ENCODE data around the gene TMEM250.
"Not testable (repeated sequence)": the region's sequence is repeated elsewhere in the genome, so short reads cannot be mapped to it uniquely, and the experiment has no call there.

The TMEM250 gene, protein sequence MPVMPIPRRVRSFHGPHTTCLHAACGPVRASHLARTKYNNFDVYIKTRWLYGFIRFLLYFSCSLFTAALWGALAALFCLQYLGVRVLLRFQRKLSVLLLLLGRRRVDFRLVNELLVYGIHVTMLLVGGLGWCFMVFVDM

DNA sequence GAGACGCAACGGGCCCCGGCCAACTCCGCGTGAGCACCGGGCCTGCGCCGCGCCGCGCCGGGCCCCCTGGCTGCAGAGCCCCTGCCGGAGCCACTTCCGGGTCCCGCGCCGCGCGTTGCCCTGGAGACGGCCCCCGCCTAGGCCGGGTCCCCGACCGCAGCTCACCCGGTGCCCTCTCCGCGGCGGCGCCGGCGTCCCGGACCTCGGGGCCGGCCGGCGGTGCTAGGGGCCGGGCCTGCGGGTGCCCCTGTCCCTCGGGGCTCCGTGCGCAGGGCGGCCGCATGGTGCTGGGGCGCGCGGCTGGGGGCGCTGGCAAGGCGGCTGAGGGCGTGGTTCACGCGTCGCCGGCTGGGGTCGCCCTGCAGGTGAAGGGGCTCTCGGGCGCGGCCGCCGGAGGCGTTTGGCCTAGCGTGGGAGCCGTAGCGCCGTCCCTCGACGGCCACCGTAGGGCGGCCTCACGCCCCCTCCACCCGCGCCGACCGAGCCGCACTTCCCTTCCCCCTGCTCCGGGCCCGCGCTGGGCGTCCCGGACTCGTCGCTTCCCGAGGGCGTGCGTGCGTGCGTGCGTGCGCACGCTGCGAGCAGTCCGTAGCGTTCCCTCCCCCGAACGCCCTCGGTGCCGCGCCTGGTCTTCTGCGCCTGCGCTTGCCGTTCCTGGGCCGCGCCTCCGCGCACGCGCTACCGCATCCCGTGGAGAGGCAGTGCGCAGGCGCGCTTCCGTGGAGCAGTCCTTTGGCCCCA is at the start of gene TMEM250:
Gene TMEM250, minus strand, starts transcription at position 556 of the 741 bp plus-strand sequence. CDS start 1,975 bp downstream, outside the sequence.
- peak; percentile 93 for DNase-seq (ENCODE audit: low read depth)

DNA sequence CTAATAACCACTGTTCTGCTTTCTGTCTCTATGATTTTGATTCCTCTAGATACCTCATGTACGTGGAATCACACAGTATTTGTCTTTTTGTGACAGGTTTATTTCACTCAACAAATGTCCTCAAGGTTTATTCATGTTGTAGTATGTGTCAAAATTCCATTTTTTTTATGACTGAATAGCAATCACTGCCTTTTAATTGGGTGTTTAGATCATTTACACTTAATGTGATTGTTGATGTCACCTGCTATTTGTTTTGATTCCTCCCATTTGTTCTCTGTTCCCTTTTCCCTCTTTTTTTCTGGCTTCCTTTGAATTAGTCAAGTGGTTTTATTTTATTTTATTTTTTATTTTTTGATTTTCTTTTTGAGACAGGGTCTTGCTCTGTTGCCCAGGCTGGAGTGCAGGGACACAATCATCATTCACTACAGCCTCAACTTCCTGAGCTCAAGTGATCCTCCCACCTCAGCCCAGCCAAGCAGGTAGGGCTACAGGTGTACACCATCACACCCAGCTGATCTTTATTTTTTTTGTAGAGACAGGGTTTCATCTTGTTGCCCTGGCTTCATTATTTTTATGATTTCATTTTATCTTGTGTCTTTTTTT is 44.7 kb upstream of the TMEM250 start:
- no peak for DNase-seq (ENCODE audit: low read depth)

DNA sequence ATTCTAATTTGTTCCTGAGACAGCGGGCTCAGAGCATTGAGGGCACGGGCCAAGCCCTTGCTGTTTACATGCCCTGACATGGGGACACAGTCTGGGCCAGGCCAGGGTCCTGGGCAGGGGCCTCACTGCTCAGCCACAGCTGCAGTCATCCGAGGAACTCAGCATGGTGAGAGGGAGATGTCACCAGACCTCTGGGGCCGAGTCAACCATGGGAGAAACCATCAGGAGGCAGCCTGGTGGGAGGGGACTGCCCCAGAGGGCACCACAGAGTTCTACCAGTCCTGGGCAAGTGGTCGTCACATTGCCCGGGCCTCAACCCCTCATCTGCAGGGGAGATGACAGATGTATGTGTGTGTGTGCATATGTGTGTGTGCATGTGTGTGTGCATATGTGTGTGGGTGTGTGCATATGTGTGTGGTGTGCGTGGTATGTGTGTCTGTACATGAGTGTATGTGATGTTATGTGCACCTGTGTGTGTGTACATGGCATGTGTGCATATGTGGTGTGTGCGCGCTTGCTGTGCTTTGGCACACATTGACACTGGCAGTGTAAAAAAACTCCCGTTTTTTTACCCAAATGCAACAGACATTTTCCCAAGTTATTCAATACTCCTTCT is 42.4 kb upstream of the TMEM250 start:
- DNase-seq (ENCODE audit: low read depth), result no peak

DNA sequence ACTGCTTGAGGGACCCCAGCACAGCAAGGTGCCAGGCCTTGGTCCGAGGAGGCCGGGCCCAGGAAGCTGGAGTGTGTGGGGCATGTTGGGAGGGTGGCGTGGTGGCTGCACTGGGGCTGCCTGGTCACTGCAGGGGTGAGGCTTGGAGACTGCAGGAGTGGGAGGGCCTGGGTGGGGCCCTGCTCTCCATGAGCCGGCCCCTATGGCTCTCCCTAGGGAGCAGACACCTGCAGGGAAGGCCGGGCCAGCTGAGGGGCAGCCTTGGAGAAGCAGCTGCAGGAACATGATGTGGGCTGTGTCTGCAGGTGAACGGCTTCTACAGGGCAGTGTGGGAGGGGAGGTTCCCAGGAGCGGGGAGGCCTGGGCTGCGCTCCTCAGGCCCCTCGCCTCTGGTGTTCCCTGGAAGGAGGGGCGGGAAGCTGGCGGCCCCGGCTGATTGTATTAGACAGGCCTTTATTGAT is 41.7 kb upstream of the TMEM250 start:
- DNase-seq (ENCODE audit: low read depth), result no peak

DNA sequence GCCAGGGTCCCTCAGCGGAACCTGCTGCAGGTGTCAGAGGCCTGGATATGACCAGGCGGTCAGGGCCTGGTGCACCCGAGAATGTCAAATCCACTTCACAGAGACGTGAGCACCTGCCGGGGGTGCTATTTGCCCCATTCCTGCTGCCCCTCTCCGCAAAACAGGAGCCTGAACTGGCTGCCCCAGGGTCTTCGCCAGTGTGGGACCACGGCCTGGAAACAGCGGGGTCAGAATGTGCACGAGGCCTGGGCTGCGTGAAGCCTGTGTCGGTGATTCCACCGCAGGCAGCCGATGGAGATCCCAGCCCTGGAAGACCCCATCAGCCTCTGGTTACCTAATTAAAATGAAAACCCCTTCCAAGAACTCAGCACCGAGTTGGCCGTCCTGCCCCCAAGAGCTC is 41.2 kb upstream of the TMEM250 start:
- no peak for DNase-seq (ENCODE audit: low read depth)

DNA sequence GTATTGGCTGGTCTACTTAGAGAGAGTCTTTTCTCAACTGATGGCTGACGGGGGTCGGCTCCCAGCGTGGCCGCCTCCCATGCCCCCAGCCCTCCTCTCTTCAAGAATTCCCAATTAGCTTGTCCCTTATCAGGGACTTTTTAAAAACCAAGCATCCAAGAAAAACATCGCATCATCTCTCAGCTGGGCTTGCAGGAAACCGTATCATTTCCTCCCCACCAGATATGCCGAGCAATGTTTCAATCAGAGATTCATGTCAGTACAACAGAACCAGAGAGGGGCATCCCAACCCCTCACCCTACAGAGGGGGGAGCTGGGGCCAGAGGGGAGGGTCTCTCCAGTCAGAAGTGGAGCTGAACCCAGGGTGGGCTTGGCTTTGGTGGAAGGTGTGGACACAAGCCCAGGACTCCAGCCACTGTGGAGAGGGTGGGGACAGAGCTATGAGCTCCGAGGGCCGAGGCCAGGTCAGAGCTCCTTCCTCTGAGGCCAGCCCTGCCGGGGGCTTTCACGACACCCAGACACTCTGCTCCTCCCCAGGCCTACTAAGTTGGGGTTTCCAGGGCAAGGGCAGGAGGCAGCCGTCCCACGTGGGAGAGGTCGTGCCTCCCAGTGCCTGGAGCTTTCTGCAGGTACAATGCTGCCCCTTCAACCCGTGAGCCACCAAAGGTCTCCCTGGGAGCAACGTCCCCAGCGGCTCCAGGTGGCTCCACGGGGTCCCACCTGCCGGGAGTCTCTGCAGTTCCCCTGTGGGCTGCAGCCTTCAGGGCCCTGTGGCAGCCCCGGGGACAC is 39.0 kb upstream of the TMEM250 start:
- DNase-seq (ENCODE audit: low read depth), result no peak

DNA sequence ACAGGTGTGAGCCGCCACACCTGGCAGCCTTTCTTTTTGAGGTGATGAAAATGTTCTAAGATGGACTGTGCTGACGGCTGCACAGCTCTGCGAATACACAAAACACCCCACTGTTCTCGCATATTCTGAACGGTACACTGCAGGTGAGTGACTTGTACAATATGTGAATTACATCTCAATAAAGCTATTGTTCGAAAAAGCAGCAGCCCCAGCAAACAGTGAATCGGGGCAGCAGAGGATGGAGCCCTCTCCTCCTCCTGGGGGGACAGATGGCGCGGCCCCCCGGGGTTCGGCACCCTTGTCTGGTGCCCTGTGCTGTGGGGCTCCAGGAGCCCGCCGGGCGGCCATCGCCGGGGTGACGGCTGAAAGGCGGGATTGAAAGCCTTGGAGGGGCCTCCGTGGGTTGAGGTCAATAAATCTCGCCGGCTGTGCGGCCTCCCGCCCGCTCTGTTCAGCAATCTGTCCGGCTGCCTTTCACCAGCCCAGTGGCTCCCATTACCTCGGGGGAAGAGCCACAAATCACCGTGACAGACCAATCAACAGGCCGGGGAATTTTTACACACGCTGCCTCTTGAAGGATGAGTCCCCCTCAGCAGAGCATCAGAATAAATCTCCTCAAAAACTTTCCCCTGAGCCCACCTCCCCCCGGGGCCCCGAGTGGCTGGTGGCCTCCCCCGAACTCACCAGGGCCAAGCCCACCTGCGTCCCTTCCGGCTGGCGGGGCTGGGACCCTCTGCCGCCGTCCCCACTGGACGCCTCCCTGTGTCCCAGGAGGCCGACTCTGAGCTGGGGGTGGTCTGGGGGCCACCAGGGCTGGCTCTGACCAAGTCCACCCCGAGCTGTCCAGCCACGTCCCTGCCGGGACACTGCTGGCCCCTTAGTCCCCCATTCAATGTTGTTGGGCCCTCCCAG is 37.8 kb upstream of the TMEM250 start:
- no peak for DNase-seq (ENCODE audit: low read depth)

DNA sequence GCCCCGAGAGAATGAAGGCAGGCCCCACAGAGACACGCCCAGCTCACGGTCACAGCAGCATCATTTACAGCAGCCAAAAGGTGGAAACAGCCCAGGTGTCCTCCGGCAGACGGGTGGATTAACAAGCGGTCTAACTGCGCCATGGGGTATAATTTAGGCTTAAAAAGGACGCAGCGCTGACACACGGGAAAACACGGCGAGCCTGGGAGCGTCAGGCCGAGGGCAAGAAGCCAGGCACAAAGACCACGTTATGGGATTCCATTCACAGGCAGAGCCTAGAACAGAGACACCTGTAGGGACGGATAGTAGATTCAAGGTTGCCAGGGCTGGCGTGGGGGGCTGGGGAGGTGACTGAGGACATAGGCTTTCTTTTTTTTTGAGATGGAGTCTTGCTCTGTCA is 36.9 kb upstream of the TMEM250 start:
- DNase-seq (ENCODE audit: low read depth), result no peak

DNA sequence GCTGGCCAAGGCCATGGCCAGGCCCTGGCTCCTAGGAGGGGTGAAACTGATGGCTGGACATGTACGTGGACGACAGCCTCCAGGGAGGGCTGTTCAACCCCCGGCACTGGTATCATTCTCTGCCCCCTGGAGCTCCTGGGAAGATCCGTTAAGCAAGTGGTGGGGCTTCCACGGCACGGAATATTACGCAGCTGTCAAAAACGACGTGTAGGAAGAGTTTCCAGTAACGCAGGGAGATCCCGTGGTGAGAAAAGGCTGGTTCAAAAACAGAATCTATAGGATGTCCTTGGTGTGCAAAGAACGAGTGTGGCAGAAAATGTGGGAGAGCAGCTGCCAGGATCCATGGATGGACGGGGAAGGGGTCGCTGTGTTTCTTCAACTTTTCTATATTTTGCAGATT is 36.3 kb upstream of the TMEM250 start:
- DNase-seq (ENCODE audit: low read depth), result no peak

DNA sequence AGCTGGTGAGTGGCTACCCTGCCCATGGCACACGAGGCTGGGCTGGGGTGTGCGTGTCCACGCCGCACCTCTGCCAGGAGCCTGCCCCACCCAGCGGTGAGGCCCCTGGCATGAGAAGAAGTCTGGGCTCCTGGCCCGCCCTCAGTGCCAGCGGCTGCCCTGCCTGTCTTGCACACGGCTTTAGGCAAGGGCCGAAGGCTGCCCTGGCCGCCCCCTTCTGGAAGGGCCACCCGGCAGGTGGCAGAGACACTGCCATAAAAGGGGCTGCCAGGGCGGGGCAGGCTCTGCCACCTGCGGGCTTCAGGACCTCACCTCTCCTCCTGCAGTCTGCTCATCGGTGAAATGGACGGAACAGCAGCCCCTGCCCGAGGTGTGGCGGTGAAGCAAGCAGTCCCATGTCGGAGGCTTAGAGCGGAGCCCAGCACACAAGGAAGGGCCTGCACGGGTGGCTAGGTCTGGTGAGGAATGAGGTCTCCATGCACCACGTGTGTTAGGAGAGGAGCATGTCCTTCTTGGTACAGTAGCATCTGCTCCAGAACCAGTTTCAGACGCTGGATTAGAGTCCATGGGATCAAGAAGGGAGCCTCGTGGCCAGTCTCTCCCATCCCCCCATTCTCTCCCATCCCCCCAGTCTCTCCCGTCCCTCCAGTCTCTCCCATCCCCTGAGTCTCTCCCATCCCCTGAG is 34.8 kb upstream of the TMEM250 start:
- DNase-seq (ENCODE audit: low read depth), result no peak

DNA sequence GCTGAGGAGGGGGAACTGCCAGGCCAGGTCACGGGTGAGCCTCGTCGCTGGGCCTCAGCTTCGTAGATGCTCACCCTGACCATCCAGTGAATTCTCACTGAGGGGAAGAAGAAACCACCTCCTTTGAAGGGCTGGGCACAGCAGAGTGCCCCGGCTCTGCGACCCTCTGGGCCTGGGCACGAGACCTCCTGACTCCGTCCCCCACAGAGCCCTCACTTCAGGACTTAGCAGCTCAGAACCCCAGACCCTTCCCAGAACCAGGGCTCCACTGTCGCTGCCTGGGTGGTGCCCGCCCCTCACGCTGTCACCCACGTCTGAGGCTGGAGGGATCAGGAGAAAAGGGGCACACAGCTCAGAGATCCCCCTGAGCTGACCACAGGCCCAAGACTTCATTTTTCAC is 34.3 kb upstream of the TMEM250 start:
- DNase-seq (ENCODE audit: low read depth), result no peak

DNA sequence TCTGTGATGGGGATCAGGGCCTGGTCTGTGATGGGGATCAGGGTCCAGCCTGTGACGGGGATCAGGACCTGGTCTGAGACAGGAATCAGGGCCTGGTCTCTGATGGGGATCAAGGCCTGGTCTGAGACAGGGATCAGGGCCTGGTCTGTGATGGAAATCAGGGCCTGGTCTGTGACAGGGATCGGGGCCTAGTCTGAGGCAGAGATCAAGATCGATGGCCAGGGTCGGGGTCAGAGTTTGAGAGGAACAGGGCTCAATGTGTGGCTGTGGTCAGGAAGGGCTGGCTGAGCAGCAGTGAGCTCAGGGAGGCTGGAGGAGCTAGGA is 33.8 kb upstream of the TMEM250 start:
- no peak for DNase-seq (ENCODE audit: low read depth)

DNA sequence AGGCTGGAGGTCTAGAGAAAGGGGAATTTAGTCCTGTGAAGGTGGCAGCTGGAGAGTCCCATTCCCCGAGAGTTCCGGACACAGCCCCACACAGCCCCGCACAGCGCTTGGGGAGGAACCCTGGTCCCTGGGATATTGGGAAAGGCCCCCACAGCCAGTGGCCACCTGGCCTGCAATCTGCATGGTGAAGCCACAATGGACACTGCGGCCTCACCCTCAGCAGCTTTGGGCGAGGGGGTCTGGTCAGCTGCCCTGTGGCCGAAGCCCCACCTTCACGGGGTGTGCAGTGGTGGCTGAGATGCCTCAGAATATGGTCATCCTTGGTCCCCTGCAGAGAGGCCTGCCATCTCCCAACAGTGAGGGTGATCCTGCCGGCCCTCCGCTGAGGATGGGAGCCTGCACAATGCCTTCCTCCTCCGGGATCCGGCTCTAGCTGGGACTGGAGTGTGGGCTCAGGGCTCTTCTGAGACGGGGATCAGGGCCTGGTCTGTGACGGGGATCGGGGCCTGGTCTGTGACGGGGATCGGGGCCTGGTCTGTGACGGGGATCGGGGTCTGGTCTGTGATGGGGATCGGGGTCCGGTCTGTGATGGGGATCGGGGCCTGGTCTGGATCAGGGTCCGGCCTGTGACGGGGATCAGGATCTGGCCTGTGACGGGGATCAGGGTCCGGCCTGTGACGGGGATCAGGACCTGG is 33.3 kb upstream of the TMEM250 start:
- no peak for DNase-seq (ENCODE audit: low read depth)

DNA sequence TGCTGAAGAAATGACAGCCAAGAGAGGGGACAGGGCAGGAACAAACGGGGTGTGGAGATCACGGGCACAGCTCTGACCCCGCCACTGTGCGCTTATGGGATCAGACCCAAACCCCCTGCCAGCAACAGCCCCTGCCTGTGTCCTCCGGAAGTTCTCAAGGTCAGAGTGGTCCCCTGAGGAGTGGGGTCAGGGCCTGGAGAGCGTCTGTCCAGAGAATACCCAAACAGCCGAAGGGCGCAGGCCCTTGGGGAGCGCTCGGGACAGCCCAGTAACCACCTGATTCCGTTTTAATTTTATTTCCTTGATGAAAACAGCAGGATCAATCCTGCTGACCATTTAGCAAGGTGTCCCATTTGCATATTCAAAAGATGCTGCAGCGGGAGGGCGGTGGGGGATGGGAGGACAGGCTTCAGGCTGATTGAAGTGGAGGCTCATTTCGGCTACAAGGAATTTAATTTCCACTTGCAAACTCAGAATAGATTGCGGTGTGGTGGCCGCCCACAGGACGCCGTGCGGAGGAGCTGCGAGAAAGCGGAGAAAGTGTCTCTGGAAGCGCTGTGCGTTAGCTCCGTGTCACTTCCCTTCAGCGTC is 32.6 kb upstream of the TMEM250 start:
- no peak for DNase-seq (ENCODE audit: low read depth)

DNA sequence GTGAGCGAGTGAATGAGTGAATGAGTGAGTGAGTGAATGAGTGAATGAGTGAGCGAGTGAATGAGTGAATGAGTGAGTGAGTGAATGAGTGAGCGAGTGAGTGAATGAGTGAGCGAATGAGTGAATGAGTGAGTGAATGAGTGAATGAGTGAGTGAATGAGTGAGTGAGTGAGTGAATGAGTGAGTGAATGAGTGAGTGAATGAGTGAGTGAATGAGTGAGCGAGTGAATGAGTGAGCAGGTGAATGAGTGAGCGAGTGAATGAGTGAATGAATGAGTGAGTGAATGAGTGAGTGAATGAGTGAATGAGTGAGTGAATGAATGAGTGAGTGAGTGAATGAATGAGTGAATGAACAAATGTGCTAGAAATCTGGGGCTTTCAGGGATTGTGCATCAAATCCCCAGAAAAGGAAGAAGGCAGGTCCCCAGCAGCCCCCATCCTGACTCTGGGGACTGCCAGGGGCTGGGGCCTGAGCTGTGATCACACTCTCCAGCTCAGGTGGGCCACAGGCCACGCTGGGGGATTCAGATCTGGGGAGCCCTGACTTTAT is 32.1 kb upstream of the TMEM250 start:
- DNase-seq (ENCODE audit: low read depth), result not testable (repeated sequence)

DNA sequence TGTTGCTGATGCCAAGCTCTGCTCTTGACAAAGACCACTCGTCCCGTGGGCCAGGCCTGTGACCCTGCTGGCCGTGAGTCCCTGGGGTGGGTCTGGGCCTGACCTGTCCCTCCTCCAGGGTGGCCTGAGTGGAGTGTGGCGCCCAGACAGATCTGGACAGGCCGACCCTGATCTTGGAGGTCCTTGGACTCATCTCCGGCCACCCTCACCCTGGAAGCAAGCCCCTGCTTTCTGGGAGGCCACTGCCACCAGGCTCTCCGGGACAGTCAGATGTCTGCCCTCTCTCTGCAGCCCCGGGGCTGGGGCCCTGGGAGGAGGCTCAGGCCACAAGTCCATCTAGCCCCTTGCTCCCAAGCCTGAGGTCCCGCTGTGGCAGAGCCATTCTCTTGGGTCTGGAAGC is 31.2 kb upstream of the TMEM250 start:
- no peak for DNase-seq (ENCODE audit: low read depth)

DNA sequence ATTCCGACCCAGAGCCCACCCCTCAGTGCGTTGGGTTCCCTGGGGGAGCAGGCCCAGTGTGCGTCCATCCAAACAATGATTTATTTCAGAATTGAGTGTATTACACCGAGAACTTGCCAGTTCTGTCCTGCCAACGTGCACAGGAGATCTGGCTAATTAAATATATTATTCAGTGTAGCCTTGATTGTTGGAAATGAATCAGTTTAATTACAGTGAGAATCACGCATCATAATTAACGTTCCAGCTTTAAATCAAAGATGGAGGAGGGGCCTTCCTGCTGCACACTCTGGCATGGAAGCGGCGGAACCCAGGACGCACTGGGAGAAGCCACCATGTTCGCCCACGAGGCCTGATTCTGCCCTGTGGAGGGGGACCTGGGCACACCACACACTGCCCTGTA is 30.7 kb upstream of the TMEM250 start:
- no peak for DNase-seq (ENCODE audit: low read depth)

DNA sequence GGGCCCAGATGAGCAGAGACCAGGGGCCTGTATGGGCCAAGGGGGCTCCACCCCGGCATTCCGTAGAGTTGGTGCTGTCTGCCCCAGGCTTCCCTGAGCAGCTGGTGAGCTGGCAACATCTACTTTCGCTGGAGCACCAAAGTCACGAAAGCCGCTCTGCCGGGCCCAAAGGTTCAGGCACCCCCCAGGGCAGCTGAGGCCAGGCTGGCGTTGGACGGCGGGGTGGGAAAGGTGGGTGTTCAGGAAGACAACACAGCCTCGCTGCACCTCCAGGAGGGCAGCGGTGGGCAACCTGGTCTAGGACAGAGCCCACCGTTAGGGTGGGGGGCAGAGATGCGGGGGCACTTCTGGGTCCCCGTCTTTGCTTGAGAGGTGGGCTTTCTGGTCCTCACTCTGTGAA is 30.1 kb upstream of the TMEM250 start:
- DNase-seq (ENCODE audit: low read depth), result no peak

Measured in activated gamma-delta T cell treated with anti-CD3 and anti-CD28 coated beads, Interleukin-2, amount 50 U/mL, for 16 hours (primary cell).